ENCODE measurements around the gene MARK2.

- TF ChIP-seq CTCF (optimal IDR thresholded peaks at IDR 0.05 in 1 of 3, IDR thresholded peaks at IDR 0.05 in 1 of 3, conservative IDR thresholded peaks at IDR 0.05 in 1 of 3; ENCODE audit: extremely low read depth in 1 of 3, insufficient read depth in 2 of 3, low read length in 3 of 3) (no peak), EZH2 (IDR thresholded peaks at IDR 0.05; ENCODE audit: low read length) (no peak)
Observed at GRCh38 chr11:63817758-63818498, 21.0 kb upstream of the MARK2 start.

All from keratinocyte (primary cell).